GM19351 (cell line): ENCODE data around the gene SNRPD1.
"Not testable (repeated sequence)": the region's sequence is repeated elsewhere in the genome, so short reads cannot be mapped to it uniquely, and the experiment has no call there.

Source experiments
- ATAC-seq: cut with Tn5 transposase; IDR thresholded peaks from one replicate; pipeline ENCODE4 v1.9.1; 2021; ENCODE audit warnings: mild to moderate bottlenecking, moderate library complexity; ENCODE audit not compliant: unreplicated experiment

The SNRPD1 gene

DNA sequence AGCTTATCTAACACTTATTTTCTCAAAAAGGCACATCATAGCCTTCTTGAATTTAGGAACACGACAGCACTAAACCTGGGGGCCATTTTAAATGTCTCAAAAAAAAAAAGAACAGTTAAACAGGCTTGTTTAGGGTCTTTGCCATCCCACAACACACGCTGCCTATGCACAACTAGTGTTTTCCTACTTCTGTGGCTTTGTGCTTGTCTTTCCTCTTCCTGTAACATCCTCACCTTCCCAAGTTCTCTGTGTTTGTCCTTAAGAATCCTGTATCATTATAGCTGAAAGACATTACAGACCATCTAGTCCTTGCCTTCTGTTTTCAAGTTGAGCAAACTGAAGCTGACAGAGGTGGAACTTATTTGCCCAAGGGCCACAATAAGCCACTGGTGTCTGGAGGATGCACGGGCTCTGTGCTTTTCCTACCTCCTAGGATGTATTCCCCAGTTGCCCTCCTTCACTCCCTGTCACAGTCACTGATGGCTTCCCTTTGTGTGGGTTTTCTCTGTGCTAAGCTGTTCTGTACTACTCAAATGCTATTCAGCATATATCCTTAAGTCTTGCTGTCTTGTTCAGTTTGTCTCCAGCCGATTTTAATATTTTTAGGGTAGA is 22.6 kb downstream of the SNRPD1 start:
- ATAC-seq: no peak

GRCh38 chr18:21636769-21637168 is 24.7 kb downstream of the SNRPD1 start:
- ATAC-seq: no peak

GRCh38 chr18:21638822-21639221 is 26.7 kb downstream of the SNRPD1 start:
- no peak for ATAC-seq

DNA sequence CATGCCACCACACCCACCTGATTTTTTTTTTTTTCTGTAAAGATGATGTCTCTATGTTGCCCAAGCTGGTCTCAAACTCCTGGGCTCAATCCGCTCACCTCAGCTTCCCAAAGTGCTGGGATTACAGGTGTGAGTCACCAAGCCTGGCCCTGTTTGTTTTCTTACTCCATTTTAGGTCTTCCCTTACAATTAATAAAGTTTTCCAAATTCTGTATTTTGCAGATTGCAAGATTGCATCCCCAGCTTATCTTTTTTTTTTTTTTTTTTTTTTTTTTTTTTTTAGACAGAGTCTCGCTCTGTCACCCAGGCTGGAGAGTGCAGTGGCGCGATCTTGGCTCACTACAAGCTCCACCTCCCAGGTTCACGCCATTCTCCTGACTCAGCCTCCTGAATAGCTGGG is 28.3 kb downstream of the SNRPD1 start:
- not testable (repeated sequence) for ATAC-seq

- ATAC-seq: no peak
Measured at GRCh38 chr18:21650311-21650710, 38.2 kb downstream of the SNRPD1 start.

- ATAC-seq: no peak
Measured at GRCh38 chr18:21652073-21652472, 40.0 kb downstream of the SNRPD1 start.

GRCh38 chr18:21653361-21653760 is 41.2 kb downstream of the SNRPD1 start:
- no peak for ATAC-seq

DNA sequence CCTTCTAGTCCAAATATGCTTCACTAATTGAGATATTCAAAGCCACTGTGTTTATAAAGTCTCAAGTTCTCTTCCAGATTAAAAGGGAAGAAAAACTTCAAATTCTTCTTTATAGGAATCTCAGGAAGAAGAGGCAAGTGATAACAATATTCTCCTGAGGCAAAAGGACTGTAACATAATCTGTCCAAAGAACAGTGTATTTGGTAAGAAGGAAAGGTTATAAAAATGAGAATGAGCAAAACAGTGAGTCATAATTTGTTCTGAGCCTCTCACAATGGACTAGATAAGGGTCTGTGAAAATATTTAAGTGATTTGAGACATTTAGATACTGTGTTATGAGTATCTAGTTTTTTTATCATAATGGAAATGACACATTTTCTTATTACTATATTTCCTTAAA is 44.3 kb downstream of the SNRPD1 start:
- ATAC-seq: no peak

DNA sequence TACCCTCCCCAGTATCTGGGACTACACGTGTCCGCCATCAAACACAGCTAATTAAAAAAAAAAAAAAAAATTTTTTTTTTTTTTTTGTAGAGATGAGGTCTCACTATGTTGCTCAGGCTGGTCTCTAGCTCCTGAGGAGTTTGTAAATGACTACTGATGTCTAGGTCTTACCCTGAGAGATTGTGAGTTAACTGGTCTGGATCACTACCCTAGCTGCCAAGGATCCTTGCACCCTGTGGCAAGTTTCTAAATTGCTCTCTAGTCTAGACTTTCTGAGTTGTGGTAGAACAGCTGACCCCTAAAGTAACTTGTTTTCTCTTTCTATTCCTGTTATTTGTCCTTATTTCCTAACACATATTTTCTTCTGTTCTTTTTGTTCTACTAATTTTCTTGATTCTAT is 48.0 kb downstream of the SNRPD1 start:
- ATAC-seq: no peak

DNA sequence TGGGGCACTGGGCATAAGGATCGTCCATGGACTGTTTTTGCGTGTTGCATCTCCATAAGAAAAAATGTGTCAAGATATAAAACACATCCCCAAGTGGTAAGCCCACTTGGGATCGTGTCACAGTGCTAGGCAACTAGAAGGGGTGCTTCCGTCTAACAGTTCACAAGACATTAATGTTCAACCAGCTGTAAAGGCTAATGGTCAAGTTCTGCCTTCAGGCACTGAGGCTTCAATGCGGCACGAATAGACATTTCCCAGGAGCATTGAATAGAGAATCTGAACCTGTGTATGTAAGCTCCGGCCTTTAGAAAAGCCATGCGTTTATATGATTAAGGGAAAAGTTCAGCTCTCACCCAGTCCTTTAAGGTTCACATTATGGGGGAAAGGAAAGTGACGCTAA is 50.5 kb downstream of the SNRPD1 start:
- no peak for ATAC-seq

DNA sequence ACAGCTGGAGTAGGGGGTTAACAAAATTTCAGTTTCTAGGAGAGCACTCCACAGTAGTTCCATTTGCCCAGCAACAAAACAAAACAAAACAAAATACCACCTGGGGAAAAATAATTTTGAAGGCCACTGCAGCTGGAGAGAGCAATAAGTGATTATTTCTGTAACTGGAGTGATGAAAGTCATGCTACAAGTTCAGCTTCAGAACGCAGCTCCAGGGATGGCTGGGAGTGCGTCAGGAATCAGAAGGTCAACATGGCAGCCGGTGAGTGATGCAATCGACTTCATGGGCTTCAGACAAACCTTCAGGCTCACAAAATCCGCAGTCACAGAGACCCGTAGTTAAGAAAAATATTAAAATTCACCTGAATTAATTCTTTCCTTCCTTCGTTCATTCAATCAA is 51.5 kb downstream of the SNRPD1 start:
- ATAC-seq: no peak

- no peak for ATAC-seq
Measured at GRCh38 chr18:21664069-21664468, 52.0 kb downstream of the SNRPD1 start.

DNA sequence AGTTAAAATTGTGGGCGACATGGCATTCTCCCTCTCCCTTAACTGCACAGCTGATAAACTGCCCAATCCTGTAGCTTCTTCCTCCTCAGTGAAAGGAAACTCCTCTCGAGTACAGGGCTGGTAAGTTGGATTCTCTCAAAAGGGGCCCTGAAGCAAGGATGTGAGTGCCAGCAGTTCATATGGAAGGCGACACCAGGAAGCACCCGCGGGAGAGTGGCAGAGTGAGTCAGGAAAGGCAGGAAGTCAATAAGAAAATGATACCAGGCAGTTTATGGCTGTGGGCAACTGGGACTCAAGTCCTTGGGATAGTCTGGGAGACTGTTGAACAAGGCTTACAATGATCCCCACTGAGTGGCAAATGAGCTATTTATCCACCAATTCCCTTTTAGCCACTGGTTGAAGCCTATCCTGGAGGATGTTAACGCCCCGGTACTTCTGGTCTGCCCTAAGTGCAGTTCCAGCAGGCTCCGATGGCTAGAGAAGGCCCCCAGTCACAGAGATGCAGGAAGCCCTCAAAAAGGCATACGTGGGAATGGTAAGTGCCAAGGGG is 57.7 kb downstream of the SNRPD1 start:
- no peak for ATAC-seq

GRCh38 chr18:21672521-21673267 is 60.6 kb downstream of the SNRPD1 start:
- ATAC-seq: no peak

DNA sequence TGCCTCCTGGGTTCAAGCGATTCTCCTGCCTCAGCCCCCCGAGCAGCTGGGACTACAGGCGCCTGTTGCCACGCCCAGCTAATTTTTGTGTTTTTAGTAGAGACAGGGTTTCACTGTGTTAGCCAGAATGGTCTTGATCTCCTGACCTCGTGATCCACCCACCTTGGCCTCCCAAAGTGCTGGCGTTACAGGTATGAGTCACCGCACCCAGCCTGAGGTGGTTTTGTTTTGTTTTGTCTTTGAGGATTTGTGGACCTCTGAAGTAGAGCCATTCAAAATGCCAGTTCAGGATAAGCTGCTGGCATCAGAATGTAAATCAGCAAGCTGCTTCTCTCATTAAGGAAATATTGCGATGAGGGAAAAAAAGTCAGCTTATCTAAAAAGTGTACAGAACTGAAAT is 63.2 kb downstream of the SNRPD1 start:
- not testable (repeated sequence) for ATAC-seq

DNA sequence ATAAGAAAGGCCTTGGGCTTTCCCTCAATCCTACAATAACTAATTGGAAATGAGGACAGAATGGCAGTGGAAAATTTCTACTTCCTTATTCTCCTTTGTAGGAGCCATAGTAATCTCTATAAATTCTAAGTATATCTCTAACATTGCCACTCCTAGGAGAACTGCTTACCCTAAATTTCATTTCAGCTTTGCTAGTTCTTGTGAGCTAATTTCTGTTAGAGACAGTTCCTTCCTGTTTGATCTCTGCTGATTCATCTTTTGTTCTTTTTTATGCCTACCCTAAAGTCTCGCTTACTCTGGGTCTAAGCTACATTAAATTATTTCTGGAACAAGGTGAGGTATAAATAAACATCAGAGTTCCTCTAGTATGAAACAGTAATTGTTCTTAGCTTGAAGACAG is 66.7 kb downstream of the SNRPD1 start:
- ATAC-seq: no peak

- no peak for ATAC-seq
Measured at GRCh38 chr18:21680161-21680560, 68.0 kb downstream of the SNRPD1 start.

- ATAC-seq: no peak
Measured at GRCh38 chr18:21682371-21683051, 70.4 kb downstream of the SNRPD1 start.
